GM18505 (cell line): ENCODE data around the gene DCAF12.

Experiments used
- ATAC-seq: cut with Tn5 transposase; IDR thresholded peaks from one replicate; pipeline ENCODE4 v1.9.1; 2021; ENCODE audit not compliant: unreplicated experiment
- POLR2A ChIP-seq: IDR thresholded peaks from 4 replicates; pipeline ENCODE4 v1.6.1; 2011; ENCODE audit warnings: borderline replicate concordance; ENCODE audit not compliant: insufficient read depth, insufficient read length; ENCODE audit errors: extremely low read depth

Gene DCAF12

GRCh38 chr9:34134521-34134920, 8.0 kb upstream of the DCAF12 start:
- ATAC-seq = no peak
- no peak for TF ChIP-seq POLR2A

GRCh38 chr9:34133436-34133949, 7.0 kb upstream of the DCAF12 start:
- no peak for ATAC-seq
- TF ChIP-seq POLR2A = no peak

- no peak for TF ChIP-seq POLR2A
- no peak for ATAC-seq
Measured at GRCh38 chr9:34131571-34131970, 5.1 kb upstream of the DCAF12 start.

- ATAC-seq = no peak
- no peak for TF ChIP-seq POLR2A
Measured at GRCh38 chr9:34127035-34127948, 794 bp upstream of the DCAF12 start.

- no peak for TF ChIP-seq POLR2A
- ATAC-seq = no peak
Measured at GRCh38 chr9:34125681-34126206, 754 bp downstream of the DCAF12 start.

- ATAC-seq = no peak
- no peak for TF ChIP-seq POLR2A
Measured at GRCh38 chr9:34124926-34125325, 1.6 kb downstream of the DCAF12 start.

GRCh38 chr9:34124099-34124498, 2.4 kb downstream of the DCAF12 start:
- no peak for TF ChIP-seq POLR2A
- no peak for ATAC-seq

GRCh38 chr9:34123682-34124081, 2.8 kb downstream of the DCAF12 start:
- no peak for TF ChIP-seq POLR2A
- ATAC-seq = peak; percentile 35

GRCh38 chr9:34121996-34122395, 4.5 kb downstream of the DCAF12 start:
- ATAC-seq = no peak

GRCh38 chr9:34119713-34120112, 6.8 kb downstream of the DCAF12 start:
- no peak for ATAC-seq
- TF ChIP-seq POLR2A = no peak

More at GRCh38 chr9:34121996-34122395, 4.5 kb downstream of the DCAF12 start:
- no peak for TF ChIP-seq POLR2A

GRCh38 chr9:34114436-34114835, 12.1 kb downstream of the DCAF12 start:
- no peak for ATAC-seq
- no peak for TF ChIP-seq POLR2A

GRCh38 chr9:34106110-34106509, 20.4 kb downstream of the DCAF12 start:
- TF ChIP-seq POLR2A = no peak
- ATAC-seq = no peak

- TF ChIP-seq POLR2A = no peak
- no peak for ATAC-seq
Measured at GRCh38 chr9:34102796-34103195, 23.7 kb downstream of the DCAF12 start.

GRCh38 chr9:34098307-34098706, 28.2 kb downstream of the DCAF12 start:
- TF ChIP-seq POLR2A = no peak
- ATAC-seq = peak; percentile 39
